ENCODE results near the gene EXO1. TPM values are rescaled to one million over a fixed set of nuclear protein-coding genes. Genes with fewer than 3 reads are reported as not detected.
"Not testable (repeated sequence)": the region's sequence is repeated elsewhere in the genome, so short reads cannot be mapped to it uniquely, and the experiment has no call there.

The EXO1 gene
- total RNA-seq: 3.5 and 5.8 TPM in 2 replicates
- 3.4 and 5.4 TPM in 2 replicates for polyA plus RNA-seq

GRCh38 chr1:241847796-241848685 is at the start of gene EXO1:
TSS of gene EXO1 (plus strand) at chr1:241848204. CDS start at chr1:241850426, 2,222 bp downstream.
- H3K36me3 ChIP-seq: no peaks in the 10 kb centered on the region
- H3K4me3 ChIP-seq: peak within 1 kb of the TSS; percentile 71
- H3K4me1 ChIP-seq (ENCODE audit: low read depth): peaks cover 8% of the 10 kb centered on the region
- no peaks in the 10 kb centered on the region for H3K9me3 ChIP-seq (ENCODE audit: low read depth)
- TF ChIP-seq CTCF (IDR thresholded peaks at IDR 0.05; ENCODE audit: low read depth, low read length): peak; percentile 48
- no peaks in the 10 kb centered on the region for H3K27me3 ChIP-seq
- H3K27ac ChIP-seq: peak within 1 kb of the TSS; percentile 87
- DNase-seq (ENCODE audit: low read depth in 1 of 2, low spot score in 1 of 2): peak; percentile 92 to 95

GRCh38 chr1:241799416-241799815 is 48.6 kb upstream of the EXO1 start:
- no peaks in the 10 kb centered on the region for H3K36me3 ChIP-seq
- H3K27me3 ChIP-seq: no peaks in the 10 kb centered on the region
- no peaks in the 10 kb centered on the region for H3K9me3 ChIP-seq (ENCODE audit: low read depth)
- H3K27ac ChIP-seq: no peak overlapping the region
- H3K4me1 ChIP-seq (ENCODE audit: low read depth): no peaks in the 10 kb centered on the region
- DNase-seq (ENCODE audit: low read depth in 1 of 2, low spot score in 1 of 2): no peak
- H3K4me3 ChIP-seq: no peak overlapping the region
- no peak for TF ChIP-seq CTCF (IDR thresholded peaks at IDR 0.05; ENCODE audit: low read depth, low read length)

- Histone ChIP-seq H3K4me3 (no peak overlapping the region), H3K27ac (no peak overlapping the region), H3K36me3 (no peaks in the 10 kb centered on the region), H3K4me1 (ENCODE audit: low read depth) (no peaks in the 10 kb centered on the region), H3K9me3 (ENCODE audit: low read depth) (no peaks in the 10 kb centered on the region), H3K27me3 (no peaks in the 10 kb centered on the region)
- DNase-seq (ENCODE audit: low read depth in 1 of 2, low spot score in 1 of 2): no peak
- no peak for TF ChIP-seq CTCF (IDR thresholded peaks at IDR 0.05; ENCODE audit: low read depth, low read length)
Observed at GRCh38 chr1:241800640-241801039, 47.4 kb upstream of the EXO1 start.

GRCh38 chr1:241802863-241803262 is 45.1 kb upstream of the EXO1 start:
- no peak for TF ChIP-seq CTCF (IDR thresholded peaks at IDR 0.05; ENCODE audit: low read depth, low read length)
- H3K4me3 ChIP-seq: no peak overlapping the region
- H3K4me1 ChIP-seq (ENCODE audit: low read depth): no peaks in the 10 kb centered on the region
- H3K27ac ChIP-seq: no peak overlapping the region
- H3K27me3 ChIP-seq: no peaks in the 10 kb centered on the region
- DNase-seq (ENCODE audit: low read depth in 1 of 2, low spot score in 1 of 2): no peak
- H3K36me3 ChIP-seq: no peaks in the 10 kb centered on the region
- H3K9me3 ChIP-seq (ENCODE audit: low read depth): no peaks in the 10 kb centered on the region

- H3K36me3 ChIP-seq; H3K4me3 ChIP-seq; H3K27me3 ChIP-seq; DNase-seq (ENCODE audit: low read depth in 1 of 2, low spot score in 1 of 2); H3K27ac ChIP-seq; H3K9me3 ChIP-seq (ENCODE audit: low read depth); H3K4me1 ChIP-seq (ENCODE audit: low read depth): not testable (repeated sequence)
Observed at GRCh38 chr1:241804706-241805105, 43.3 kb upstream of the EXO1 start.

GRCh38 chr1:241808265-241808664 is 39.7 kb upstream of the EXO1 start:
- no peaks in the 10 kb centered on the region for H3K36me3 ChIP-seq
- no peak for TF ChIP-seq CTCF (IDR thresholded peaks at IDR 0.05; ENCODE audit: low read depth, low read length)
- no peak overlapping the region for H3K27ac ChIP-seq
- no peaks in the 10 kb centered on the region for H3K27me3 ChIP-seq
- no peak overlapping the region for H3K4me3 ChIP-seq
- no peaks in the 10 kb centered on the region for H3K9me3 ChIP-seq (ENCODE audit: low read depth)
- H3K4me1 ChIP-seq (ENCODE audit: low read depth): no peaks in the 10 kb centered on the region
- DNase-seq (ENCODE audit: low read depth in 1 of 2, low spot score in 1 of 2): no peak
